Upper lobe of left lung (tissue), 4 donors: ENCODE data around the gene PLXNA2.

Experiments used
- CTCF ChIP-seq, 6 experiments: fragments of 450-650 bp in 4 of 6; fragments of 200-600 bp in 2 of 6; sonication (generic) in 2 of 6; IDR thresholded peaks; one replicate each; pipeline ENCODE4 v1.5.1; 2016 to 2019; ENCODE audit warnings: antibody characterized with exemption in 6 of 6
- EP300 ChIP-seq, 4 donors: sonication (generic); formaldehyde crosslinking; IDR thresholded peaks; one replicate each; pipeline ENCODE4 v1.5.1; 2017; ENCODE audit warnings: antibody characterized with exemption in 4 of 4, control low read depth in 2 of 4

- no peak for TF ChIP-seq CTCF (IDR thresholded peaks at IDR 0.05)
- TF ChIP-seq EP300 (IDR thresholded peaks at IDR 0.05) = no peak
Observed at GRCh38 chr1:207991583-207992026, 252.6 kb downstream of the PLXNA2 start.
